Measurements from ENCODE around the gene TF.
"Not testable (repeated sequence)": the region's sequence is repeated elsewhere in the genome, so short reads cannot be mapped to it uniquely, and the experiment has no call there.

TF gene

GRCh38 chr3:133745981-133746711 lies at the start of gene TF:
Gene TF, plus strand, starts transcription at chr3:133746393. Its CDS starts 48 bp downstream, at chr3:133746441.
- peak in 1 of 2 donors; percentile 4 for DNase-seq

GRCh38 chr3:133697960-133698359 lies 48.2 kb upstream of the TF start:
- DNase-seq, result no peak

- DNase-seq, result no peak
These were observed 46.7 kb upstream of the TF start for GRCh38 chr3:133699467-133699866.

DNA sequence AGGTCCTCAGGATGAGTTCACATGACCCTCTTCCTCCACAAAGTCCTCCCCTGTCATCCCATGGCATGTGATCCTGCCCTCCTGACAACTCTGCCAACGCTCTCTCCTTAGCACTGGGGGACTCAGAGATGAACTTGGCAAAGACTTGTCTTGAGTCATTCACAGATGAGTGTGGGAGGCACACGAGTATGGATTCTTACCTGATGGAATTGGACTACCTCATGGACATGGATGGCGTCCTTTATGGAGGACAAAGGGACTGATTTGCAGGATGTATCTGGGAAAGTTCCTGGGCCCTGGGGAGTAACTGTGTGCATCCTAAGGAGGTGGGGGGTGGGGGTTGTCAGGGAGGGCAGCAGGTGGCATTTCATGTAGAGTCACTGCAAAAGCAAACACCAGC lies 46.3 kb upstream of the TF start:
- DNase-seq, result no peak

- no peak for DNase-seq
These were observed 45.8 kb upstream of the TF start for GRCh38 chr3:133700351-133700750.

DNA sequence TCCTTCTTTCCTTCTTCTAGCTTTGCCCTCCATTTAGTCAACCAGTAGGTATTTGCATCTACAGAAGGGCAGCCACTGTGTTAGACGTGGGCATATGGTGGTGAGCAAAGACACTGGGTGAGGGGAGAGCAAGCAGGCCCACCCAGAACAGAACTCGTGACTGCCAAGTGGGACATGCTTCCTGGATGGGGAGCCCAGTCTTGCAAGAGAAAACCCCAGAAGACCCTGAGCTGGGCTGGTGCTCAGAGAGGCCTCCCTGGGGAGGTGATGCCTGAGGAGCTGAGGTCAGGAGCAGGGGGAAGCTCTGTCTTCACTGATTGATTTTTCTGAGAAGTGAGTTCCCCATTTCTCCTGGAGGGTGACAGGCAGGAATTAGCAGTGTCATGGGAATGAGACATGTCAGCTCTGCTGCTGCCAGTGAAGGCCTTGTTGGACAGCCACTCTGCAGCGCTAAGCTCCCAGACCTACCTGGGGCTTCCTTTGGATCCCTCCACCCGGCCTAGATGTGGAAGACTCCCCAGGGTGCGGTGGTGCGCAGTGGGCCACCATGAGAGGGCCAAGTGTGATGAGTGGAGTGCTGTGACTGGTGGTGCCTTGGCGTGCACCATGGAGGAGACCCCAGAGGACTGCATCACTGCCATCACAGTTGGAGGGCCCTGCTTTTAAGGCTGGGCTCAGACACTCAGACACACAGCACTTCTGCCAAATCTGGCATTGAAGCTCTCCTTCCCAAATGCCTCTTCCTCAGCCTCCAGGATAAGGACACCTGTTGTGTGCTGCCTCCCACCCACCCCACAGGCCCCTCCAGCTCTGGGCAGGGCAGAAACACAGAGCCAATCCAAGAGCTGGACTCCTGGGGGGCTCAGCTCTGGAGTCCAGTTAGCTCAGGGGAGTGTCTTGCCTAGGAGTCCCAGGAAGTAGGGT lies 44.5 kb upstream of the TF start:
- no peak for DNase-seq

DNA sequence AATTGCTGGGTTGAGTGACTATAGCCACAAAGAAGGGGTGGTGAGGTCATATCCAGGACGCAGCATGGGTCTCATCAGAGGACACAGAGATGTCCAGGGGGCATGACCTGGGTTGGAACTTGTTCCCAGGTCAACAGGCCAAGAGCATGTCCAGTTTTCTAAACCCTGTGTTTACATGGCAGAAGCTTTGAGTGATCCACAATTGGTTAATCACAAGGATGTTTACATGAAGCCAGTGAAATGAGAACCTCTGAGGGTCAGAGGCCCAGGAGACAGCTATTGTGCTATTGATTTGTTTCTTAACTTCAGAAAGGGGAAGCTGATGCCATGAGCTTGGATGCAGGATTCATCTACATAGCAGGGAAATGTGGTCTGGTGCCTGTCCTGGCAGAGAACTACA lies 42.3 kb upstream of the TF start:
- DNase-seq, result no peak

DNA sequence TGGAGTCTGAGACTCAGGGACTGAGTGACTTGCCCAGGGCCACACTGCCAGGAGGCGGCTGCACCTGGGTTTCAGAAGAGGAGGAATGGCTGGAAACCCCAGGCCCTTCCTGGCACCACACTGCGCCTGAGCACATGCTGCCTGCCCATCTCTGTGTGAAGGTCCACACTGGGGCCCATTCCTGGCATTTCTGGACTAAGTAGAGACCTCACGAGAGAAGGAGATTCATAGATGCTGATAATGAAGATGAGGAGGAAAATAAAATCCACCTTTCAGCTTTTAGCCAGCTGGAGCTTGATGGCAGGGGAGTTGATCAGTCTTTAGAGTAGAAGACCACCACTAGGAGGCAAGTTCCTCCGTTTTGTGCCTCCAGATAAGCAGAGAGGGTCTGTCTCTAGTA lies 40.2 kb upstream of the TF start:
- no peak for DNase-seq

DNA sequence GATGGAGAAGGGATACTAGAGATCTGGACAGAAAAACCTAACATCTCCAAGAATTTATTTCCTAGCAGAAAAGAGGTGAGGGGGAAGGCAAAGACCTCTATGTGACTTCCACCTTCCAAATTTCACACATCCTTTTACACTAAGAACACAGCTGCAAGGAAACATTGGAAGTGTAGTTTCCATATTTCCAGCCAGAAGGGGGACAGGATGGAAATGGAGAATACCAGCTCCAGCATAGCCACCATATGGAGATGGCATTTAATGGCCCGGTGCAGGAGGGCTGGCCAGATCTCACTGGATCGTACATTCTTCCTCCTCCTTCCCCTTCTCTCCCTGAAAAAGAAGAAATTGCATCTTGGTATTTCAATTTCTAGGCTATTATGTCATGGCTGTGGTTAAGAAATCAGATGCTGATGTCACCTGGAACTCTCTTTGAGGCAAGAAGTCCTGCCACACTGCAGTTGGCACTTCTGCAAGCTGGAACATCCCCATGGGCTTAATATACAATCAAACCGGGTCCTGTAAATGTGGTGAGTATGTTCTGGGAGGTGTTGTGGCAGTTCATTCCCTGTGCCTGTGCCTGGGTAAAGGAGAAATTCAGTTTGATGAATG lies 36.9 kb upstream of the TF start:
- DNase-seq, result no peak

DNA sequence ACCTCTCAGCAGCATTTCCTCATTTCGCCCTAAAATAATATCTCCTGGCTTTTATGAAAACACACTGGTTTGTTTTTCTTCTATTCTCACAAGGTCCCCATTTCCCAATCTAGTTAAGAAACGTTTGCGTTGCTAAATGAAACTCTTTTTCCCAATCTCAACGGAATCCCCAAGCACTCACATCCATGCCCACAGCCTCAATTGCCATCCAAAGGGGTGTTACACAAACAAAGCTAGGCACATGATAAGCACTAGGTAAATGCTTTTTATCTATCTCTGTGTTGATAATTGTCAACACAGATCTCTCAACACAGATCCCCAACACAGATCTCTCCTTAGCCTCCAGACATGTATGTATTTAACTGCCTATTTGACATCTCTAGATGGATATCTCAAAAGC lies 35.2 kb upstream of the TF start:
- DNase-seq, result no peak

- no peak for DNase-seq
These were observed 34.2 kb upstream of the TF start for GRCh38 chr3:133712017-133712416.

- no peak for DNase-seq
These were observed 32.8 kb upstream of the TF start for GRCh38 chr3:133713347-133713746.

- DNase-seq, result no peak
These were observed 28.8 kb upstream of the TF start for GRCh38 chr3:133717424-133717823.

GRCh38 chr3:133722935-133723334 lies 23.3 kb upstream of the TF start:
- no peak for DNase-seq

GRCh38 chr3:133730993-133731392 lies 15.2 kb upstream of the TF start:
- no peak for DNase-seq

DNA sequence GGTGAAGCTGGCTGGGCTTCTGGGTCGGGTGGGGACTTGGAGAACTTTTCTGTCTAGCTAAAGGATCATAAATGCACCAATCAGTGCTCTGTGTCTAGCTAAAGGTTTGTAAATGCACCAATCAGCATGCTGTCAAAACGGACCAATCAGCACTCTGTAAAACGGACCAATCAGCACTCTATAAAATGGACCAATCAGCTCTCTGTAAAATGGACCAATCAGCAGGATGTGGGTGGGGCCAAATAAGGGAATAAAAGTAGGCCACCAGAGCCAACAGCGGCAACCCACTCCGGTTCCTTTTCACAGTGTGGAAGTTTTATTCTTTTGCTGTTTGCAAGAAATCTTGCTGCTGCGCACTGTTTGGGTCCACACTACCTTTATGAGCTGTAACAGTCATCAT lies 14.0 kb upstream of the TF start:
- DNase-seq, result not testable (repeated sequence)

DNA sequence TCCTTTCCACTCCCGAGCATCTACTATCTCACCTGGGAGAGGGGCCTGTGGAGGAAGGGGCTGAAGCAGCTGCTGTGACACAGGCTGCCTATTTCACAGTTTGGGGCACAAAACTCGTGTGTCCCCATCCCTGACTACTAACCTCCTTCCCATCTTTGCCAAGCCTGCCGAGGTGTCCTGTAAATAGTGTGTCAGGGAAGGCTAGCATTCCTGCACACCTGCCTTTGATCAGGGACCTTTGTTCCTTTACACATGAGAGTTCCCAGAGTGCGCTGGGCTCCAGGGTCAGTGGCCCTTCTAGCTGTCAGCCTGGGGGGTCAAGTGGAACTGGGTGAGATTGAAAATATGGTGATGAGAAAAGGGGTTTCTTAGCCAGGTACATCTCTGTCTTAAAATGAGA lies 13.0 kb upstream of the TF start:
- no peak for DNase-seq

GRCh38 chr3:133734305-133734704 lies 11.9 kb upstream of the TF start:
- no peak for DNase-seq

GRCh38 chr3:133742351-133743091 lies 3.7 kb upstream of the TF start:
- no peak for DNase-seq

- no peak for DNase-seq
These were observed 2.0 kb upstream of the TF start for GRCh38 chr3:133744241-133744640.

DNA sequence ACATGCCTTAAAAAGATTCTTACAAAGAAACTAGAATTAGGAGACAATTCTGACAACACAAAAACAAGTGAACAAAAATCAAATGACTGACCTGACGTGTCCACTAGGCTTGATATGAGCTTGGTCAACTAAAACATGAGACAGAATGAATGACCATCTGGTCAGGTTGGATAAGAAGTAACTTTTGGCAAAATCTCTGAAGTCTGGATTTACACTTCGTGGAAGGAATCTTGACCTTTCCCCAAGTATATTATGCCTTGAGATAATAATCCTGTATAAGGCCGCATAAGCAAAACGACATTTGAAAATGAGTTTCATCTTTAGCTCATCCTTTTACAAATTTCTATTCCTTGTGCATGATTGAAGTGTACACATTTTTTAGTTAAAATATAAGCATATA lies 1.1 kb upstream of the TF start:
- no peak for DNase-seq

DNA sequence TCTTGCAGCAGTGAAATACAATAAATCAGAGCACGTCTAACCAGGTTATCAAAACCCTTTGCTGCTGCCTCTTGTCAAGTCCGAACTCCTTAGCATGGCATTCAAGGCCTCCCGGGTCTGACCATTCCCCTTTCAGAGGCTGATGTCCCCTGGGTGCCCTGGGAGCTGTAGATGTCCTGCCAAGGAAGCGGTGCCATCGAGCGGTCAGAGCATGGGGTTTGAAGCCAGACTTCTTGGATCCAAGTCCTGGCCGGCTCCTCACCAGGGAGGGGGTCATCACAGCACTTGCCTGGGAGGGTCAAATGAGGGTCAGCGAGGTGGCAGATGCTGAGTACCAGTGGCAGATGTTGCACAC lies 496 bp downstream of the TF start:
- no peak for DNase-seq

DNA sequence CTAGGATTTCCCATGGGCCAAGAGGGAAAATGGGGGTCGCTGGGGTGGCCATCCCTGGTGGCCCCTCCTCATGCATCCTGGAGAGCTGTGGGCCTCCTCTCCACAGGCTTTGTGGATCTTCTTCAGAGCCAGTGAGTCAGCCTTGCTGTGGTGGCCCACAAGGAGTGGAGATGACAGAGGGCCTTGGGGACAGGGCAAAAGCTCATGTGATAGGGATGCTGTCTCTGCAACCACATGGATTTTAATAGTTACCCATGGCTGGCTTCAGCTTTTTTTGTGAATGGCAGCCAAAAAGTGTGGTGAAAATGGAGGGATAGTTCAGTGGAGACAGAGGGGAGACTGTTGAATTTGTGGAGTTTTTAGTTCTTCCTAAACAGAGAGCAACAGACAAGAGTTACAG lies 1.2 kb downstream of the TF start:
- DNase-seq, result no peak
